OCI-LY7 (cell line): ENCODE results near the gene ASPHD1. TPM values are rescaled to one million over a fixed set of nuclear protein-coding genes. Genes with fewer than 3 reads are reported as not detected.

Source experiments
- BruUV-seq: library from RNA; stranded (reverse); fragments of 400-500 nt; replicated peaks from 2 replicates; lab custom pipeline; 2021; lab: Mats Ljungman, UMichigan
- CTCF ChIA-PET: fragments of 300-600 bp; sonication (Branson Sonifier 250); formaldehyde crosslinking; loops from one replicate; lab custom pipeline; 2022; ENCODE audit warnings: antibody characterized with exemption; ENCODE audit not compliant: unreplicated experiment; lab: Charles Lee
- POLR2A ChIA-PET: fragments of 300-600 bp; sonication (Branson Sonifier 250); formaldehyde crosslinking; loops from one replicate; lab custom pipeline; 2022; ENCODE audit warnings: antibody characterized with exemption; lab: Charles Lee
- DNase-seq: peaks from one replicate; pipeline ENCODE4 v3.0.0-alpha.2; 2015; ENCODE audit warnings: low spot score
- H2AFZ ChIP-seq: fragments of 200-600 bp; sonication (generic), shearing (Covaris generic); 2 replicates; pipeline ENCODE4 v1.6.1; 2014; ENCODE audit warnings: mild to moderate bottlenecking, antibody characterized with exemption, low read length, moderate library complexity
- H3K27ac ChIP-seq: fragments of 200-600 bp; sonication (generic); 2 replicates; pipeline ENCODE4 v1.5.1; 2014; ENCODE audit warnings: mixed run types, low read depth, mild to moderate bottlenecking, moderate library complexity, low read length, inconsistent platforms; ENCODE audit not compliant: poor library complexity, severe bottlenecking
- H3K36me3 ChIP-seq: fragments of 200-600 bp; sonication (generic); 2 replicates; pipeline ENCODE4 v1.6.1; 2014; ENCODE audit warnings: mild to moderate bottlenecking, antibody characterized with exemption, low read length, moderate library complexity, mixed read lengths; ENCODE audit not compliant: insufficient read depth
- H3K4me1 ChIP-seq: fragments of 200-600 bp; sonication (generic); 2 replicates; pipeline ENCODE4 v1.5.1; 2014; ENCODE audit warnings: mild to moderate bottlenecking, low read length; ENCODE audit not compliant: insufficient read depth, poor library complexity, severe bottlenecking
- H3K4me2 ChIP-seq: fragments of 200-600 bp; sonication (generic); 2 replicates; pipeline ENCODE4 v1.6.1; 2014; ENCODE audit warnings: mild to moderate bottlenecking, low read length
- H3K4me3 ChIP-seq: fragments of 200-600 bp; sonication (generic); 2 replicates; pipeline ENCODE4 v1.5.1; 2014; ENCODE audit warnings: mild to moderate bottlenecking, low read depth, low read length; ENCODE audit not compliant: poor library complexity, severe bottlenecking
- H3K79me2 ChIP-seq: fragments of 200-600 bp; sonication (generic); 2 replicates; pipeline ENCODE4 v1.6.1; 2016; ENCODE audit warnings: low read depth, mild to moderate bottlenecking, low read length, moderate library complexity, mixed read lengths; ENCODE audit not compliant: insufficient read depth
- H3K9me2 ChIP-seq: fragments of 200-600 bp; sonication (generic); 2 replicates; pipeline ENCODE4 v1.6.1; 2016; ENCODE audit warnings: mild to moderate bottlenecking, low read length, mixed read lengths; ENCODE audit not compliant: insufficient read depth
- H3K9me3 ChIP-seq: fragments of 200-600 bp; sonication (generic); 2 replicates; pipeline ENCODE4 v1.6.1; 2014; ENCODE audit warnings: mild to moderate bottlenecking, mixed run types, low read length, mixed read lengths
- H4K20me1 ChIP-seq: fragments of 200-600 bp; sonication (generic); 2 replicates; pipeline ENCODE4 v1.6.1; 2014; ENCODE audit warnings: mild to moderate bottlenecking, antibody characterized with exemption, low read length, moderate library complexity, mixed read lengths; ENCODE audit not compliant: insufficient read depth
- EZH2phosphoT487 ChIP-seq: fragments of 200-600 bp; sonication (generic); IDR thresholded peaks from 2 replicates; pipeline ENCODE4 v1.6.1; 2018; ENCODE audit warnings: low read depth, borderline replicate concordance, mild to moderate bottlenecking, mixed run types, antibody characterized with exemption, low read length, moderate library complexity, mixed read lengths
- intact Hi-C: fragments of 100-400 bp; cut with micrococcal nuclease; formaldehyde crosslinking; loops from one replicate; pipeline ENCODE4 v1.10.0; 2022; ENCODE audit not compliant: unreplicated experiment
- total RNA-seq, 2 experiments: library from RNA; depleted of rRNA in 1 of 2; stranded (reverse); fragments of >200 nt in 1 of 2; shearing (Covaris generic) in 1 of 2; gene quantifications; 2 replicates each; pipeline ENCODE4 v1.2.3, GENCODE V29; 2014 to 2022
- TF ChIP-seq, protein P1 (sequence below): fragments of 200-600 bp; sonication (generic); conservative IDR thresholded peaks from 2 replicates; pipeline ENCODE4 v1.5.1; 2014; ENCODE audit warnings: mild to moderate bottlenecking, antibody characterized with exemption, low read length, moderate library complexity, mixed read lengths

The ASPHD1 gene
- total RNA-seq, 2 experiments from 2014 or later, result 0.30 TPM; not detected in 1

DNA sequence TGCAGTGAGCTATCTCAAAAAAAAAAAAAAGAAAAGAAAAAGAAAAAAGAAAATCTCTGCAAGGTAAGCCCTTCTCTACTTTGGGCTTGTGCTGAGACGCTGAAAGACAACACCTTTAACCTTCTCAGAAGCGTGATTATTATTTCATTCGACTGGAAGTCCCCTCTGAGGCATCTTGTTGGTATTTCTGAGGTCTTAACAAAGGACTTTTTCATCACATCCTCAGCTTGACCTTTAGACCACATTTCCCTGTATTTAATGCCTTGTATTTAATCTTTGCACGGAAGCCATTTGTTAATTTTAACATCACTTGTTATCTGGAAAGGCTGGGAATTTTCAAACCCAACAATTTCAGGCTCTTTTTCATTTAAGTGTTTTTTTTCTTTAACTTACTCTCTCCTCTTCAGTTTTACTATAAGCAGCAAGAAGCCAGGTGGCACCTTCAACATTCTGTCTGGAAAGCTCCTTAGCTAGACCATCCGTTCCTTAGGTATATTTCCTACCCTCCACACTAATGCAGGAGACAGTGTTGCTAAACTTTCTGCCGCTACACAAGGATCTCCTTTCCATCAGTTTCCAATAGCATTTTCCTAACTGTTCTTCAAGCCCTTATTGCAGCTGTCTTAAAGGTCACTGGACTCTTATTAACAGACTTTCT is 15.4 kb downstream of the ASPHD1 start:
- Histone ChIP-seq H3K79me2 (no peaks in the 10 kb centered on the region), H3K4me3 (no peak overlapping the region), H2AFZ (no peak overlapping the region), H4K20me1 (peaks cover 4% of the 10 kb centered on the region; the same call in 1 of the 2 replicates), H3K4me1 (no peaks in the 10 kb centered on the region), H3K9me3 (no peaks in the 10 kb centered on the region), H3K9me2 (no peaks in the 10 kb centered on the region), H3K27ac (no peak overlapping the region), H3K36me3 (peaks cover 30% of the 10 kb centered on the region; the same call in 1 of the 2 replicates), H3K4me2 (no peak overlapping the region)
- TF ChIP-seq, protein P1, sequence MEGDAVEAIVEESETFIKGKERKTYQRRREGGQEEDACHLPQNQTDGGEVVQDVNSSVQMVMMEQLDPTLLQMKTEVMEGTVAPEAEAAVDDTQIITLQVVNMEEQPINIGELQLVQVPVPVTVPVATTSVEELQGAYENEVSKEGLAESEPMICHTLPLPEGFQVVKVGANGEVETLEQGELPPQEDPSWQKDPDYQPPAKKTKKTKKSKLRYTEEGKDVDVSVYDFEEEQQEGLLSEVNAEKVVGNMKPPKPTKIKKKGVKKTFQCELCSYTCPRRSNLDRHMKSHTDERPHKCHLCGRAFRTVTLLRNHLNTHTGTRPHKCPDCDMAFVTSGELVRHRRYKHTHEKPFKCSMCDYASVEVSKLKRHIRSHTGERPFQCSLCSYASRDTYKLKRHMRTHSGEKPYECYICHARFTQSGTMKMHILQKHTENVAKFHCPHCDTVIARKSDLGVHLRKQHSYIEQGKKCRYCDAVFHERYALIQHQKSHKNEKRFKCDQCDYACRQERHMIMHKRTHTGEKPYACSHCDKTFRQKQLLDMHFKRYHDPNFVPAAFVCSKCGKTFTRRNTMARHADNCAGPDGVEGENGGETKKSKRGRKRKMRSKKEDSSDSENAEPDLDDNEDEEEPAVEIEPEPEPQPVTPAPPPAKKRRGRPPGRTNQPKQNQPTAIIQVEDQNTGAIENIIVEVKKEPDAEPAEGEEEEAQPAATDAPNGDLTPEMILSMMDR, result no peak
- no peak for TF ChIP-seq EZH2phosphoT487
- TSS peak; percentile 46 for BruUV-seq
- intact Hi-C loops, result no loop called here
- POLR2A ChIA-PET, result interaction anchor here (1.4 kb wide), 1 partner anchor 58 kb away, joined by 4 read pairs; the partner anchor contains the start of gene TAOK2
- DNase-seq, result no peak
- CTCF ChIA-PET, result no interaction called here

DNA sequence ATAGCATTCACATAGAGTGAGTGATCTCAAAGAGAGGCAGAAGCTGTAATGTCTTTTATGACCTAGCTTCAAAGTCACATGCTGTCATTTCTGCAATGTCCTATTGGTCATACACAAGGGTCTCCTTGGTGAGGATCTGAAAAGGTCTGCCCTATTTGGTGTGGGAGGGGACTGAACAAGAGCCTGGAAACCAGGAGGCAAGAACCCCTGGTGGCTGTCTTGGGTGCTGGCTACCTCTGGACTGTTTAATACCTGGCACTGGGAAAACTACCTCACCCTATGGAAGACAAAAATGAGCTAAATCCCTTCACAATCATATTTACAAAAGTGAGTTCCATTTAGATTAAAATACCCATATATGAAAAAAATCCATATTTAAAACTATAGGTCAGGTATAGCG is 16.7 kb downstream of the ASPHD1 start:
- ChIA-PET POLR2A (interaction anchor here (2.1 kb wide), 1 partner anchor 9 kb away, joined by 8 read pairs; the partner anchor contains the start of gene KCTD13), CTCF (no interaction called here)
- no peak for DNase-seq
- H3K9me2 ChIP-seq, result no peaks in the 10 kb centered on the region
- intact Hi-C loops, result no loop called here
- H3K27ac ChIP-seq, result no peak overlapping the region
- H3K79me2 ChIP-seq, result no peaks in the 10 kb centered on the region
- H4K20me1 ChIP-seq, result peaks cover 9% of the 10 kb centered on the region; the same call in 1 of the 2 replicates
- no peak overlapping the region for H3K4me3 ChIP-seq
- H3K4me2 ChIP-seq, result no peak overlapping the region
- no peaks in the 10 kb centered on the region for H3K4me1 ChIP-seq
- TF ChIP-seq, protein P1, result no peak
- no peak for TF ChIP-seq EZH2phosphoT487
- H3K36me3 ChIP-seq, result peaks cover 42% of the 10 kb centered on the region; the same call in 1 of the 2 replicates
- no peaks in the 10 kb centered on the region for H3K9me3 ChIP-seq
- no peak overlapping the region for H2AFZ ChIP-seq
- BruUV-seq, result no TSS peak
